Measurements from ENCODE around the gene COG1.

Gene COG1

DNA sequence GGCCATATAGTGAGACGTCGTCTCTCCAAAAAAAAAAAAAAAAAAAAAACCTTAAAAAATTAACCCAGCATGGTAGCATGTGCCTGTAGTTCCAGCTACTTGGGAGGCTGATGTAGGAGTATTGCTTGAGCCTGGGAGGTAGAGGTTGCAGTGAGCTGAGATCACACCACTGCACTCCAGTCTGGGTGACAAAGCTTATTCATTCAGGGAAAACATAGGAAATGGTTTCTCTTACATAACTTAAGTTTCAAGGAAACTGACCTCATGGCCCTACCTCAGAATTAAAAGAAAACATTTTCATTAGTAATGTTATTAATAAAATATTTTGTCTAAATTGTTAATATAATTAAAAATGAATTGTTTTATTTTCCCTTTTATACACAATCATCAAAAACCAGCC, 31.4 kb downstream of the COG1 start:
- DNase-seq (ENCODE audit: extremely low spot score): no peak
- ChIA-PET POLR2A (no interaction called here), CTCF (interaction anchor here (0.9 kb wide), 1 partner anchor 8 kb away, joined by 3 read pairs; a partner anchor contains a TSS)
- TF ChIP-seq, protein P1, sequence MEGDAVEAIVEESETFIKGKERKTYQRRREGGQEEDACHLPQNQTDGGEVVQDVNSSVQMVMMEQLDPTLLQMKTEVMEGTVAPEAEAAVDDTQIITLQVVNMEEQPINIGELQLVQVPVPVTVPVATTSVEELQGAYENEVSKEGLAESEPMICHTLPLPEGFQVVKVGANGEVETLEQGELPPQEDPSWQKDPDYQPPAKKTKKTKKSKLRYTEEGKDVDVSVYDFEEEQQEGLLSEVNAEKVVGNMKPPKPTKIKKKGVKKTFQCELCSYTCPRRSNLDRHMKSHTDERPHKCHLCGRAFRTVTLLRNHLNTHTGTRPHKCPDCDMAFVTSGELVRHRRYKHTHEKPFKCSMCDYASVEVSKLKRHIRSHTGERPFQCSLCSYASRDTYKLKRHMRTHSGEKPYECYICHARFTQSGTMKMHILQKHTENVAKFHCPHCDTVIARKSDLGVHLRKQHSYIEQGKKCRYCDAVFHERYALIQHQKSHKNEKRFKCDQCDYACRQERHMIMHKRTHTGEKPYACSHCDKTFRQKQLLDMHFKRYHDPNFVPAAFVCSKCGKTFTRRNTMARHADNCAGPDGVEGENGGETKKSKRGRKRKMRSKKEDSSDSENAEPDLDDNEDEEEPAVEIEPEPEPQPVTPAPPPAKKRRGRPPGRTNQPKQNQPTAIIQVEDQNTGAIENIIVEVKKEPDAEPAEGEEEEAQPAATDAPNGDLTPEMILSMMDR (IDR thresholded peaks at IDR 0.05; ENCODE audit: control extremely low read depth, extremely low read depth, low read depth, missing control alignments): no peak

DNA sequence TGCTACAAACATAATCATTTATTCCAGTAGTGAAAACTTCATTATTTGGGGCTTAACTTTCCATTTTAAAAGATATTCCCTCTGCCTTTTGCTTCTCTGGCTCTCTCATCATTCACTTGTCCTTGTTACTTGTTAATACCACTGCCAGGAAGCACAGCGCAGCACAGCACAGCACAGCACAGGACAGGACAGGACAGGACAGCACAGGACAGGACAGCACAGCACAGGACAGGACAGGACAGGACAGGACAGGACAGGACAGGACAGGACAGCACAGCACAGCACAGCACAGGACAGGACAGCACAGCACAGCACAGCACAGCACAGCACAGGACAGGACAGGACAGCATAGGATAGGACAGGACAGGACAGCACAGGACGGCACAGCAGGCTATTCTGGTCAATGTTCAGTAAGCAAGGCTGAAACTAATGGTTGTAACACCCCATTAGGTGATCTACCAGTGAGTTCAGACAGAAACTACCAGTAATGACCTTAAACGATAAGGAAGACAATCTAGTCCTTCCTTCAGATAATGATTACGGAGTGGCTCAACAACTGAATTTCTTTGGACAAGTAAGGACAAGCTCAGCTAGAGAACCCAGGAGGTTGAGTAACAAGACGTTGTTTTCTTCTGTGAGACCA, 31.9 kb downstream of the COG1 start:
- CTCF ChIA-PET: interaction anchor here (0.9 kb wide), 1 partner anchor 7 kb away, joined by 3 read pairs; a partner anchor contains a TSS
- POLR2A ChIA-PET: no interaction called here
- TF ChIP-seq, protein P1 (IDR thresholded peaks at IDR 0.05; ENCODE audit: control extremely low read depth, extremely low read depth, low read depth, missing control alignments): no peak
- DNase-seq (ENCODE audit: extremely low spot score): no peak

GRCh38 chr17:73226556-73227172, 33.8 kb downstream of the COG1 start:
- ChIA-PET CTCF (interaction anchor here (1.0 to 2.8 kb wide), 8 partner anchors 10 to 501 kb away, joined by 3 to 15 read pairs (median 4); no protein-coding TSS in a partner anchor), POLR2A (no interaction called here)
- no peak for DNase-seq (ENCODE audit: extremely low spot score)
- TF ChIP-seq, protein P1 (IDR thresholded peaks at IDR 0.05; ENCODE audit: control extremely low read depth, extremely low read depth, low read depth, missing control alignments): no peak

DNA sequence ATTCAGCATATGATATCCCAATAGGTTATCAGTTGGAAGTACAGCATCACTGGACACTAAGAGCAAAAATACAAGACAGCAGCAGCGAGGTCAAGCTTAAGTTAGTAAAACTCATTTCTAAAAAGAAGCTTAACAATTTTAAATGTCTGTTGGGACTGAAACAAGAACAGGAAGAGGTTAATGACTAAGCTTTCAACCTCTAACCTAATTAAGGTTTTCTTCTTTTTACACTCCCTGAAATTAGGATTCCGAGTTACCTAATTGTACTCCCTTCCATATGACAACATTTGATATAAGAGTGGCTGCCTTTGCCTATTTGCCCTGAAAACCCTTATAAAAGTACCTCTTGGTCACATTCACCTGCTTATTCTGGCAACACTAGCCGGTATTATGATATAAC, 34.5 kb downstream of the COG1 start:
- TF ChIP-seq, protein P1 (IDR thresholded peaks at IDR 0.05; ENCODE audit: control extremely low read depth, extremely low read depth, low read depth, missing control alignments): no peak
- CTCF ChIA-PET: interaction anchor here (1.0 to 2.8 kb wide), 9 partner anchors 9 to 670 kb away, joined by 3 to 15 read pairs (median 4); no protein-coding TSS in a partner anchor
- POLR2A ChIA-PET: no interaction called here
- no peak for DNase-seq (ENCODE audit: extremely low spot score)

GRCh38 chr17:73227944-73228343, 35.1 kb downstream of the COG1 start:
- CTCF ChIA-PET: interaction anchor here (1.0 to 2.8 kb wide), 10 partner anchors 9 to 671 kb away, joined by 3 to 15 read pairs (median 4); no protein-coding TSS in a partner anchor
- DNase-seq (ENCODE audit: extremely low spot score): no peak
- TF ChIP-seq, protein P1 (IDR thresholded peaks at IDR 0.05; ENCODE audit: control extremely low read depth, extremely low read depth, low read depth, missing control alignments): no peak

DNA sequence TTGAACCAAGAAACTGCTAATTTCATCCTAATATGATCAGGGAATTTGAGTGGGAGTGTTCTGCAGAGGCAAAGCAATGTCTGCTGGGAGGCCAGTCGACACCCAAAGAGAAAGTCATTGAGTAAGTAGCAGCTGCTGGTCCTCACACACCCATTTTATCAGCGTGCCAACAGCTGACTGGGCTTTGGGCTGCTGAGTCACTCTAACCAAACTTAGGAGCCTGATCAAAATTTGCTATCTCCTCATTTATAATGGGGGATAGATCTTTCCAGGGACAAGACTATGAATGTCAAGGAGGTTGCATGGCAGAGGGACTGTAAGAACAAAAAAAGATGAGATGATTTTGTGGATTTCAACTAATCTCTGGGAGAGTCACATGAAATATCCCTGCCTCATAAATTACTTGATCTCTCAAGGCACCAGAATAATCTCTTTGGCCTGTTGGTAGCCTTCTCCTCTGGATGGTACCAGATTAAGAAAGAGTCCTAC, 35.9 kb downstream of the COG1 start:
- TF ChIP-seq, protein P1 (IDR thresholded peaks at IDR 0.05; ENCODE audit: control extremely low read depth, extremely low read depth, low read depth, missing control alignments): no peak
- ChIA-PET POLR2A (interaction anchor here (0.7 kb wide), 1 partner anchor 82 kb away, joined by 3 read pairs; no protein-coding TSS in a partner anchor), CTCF (interaction anchor here (1.3 to 2.8 kb wide), 5 partner anchors 11 to 672 kb away, joined by 3 to 15 read pairs (median 7); no protein-coding TSS in a partner anchor)
- DNase-seq (ENCODE audit: extremely low spot score): peak; percentile 47

More at GRCh38 chr17:73227944-73228343, 35.1 kb downstream of the COG1 start:
- POLR2A ChIA-PET: interaction anchor here (0.7 kb wide), 1 partner anchor 83 kb away, joined by 3 read pairs; no protein-coding TSS in a partner anchor
